HG03457 (cell line): ENCODE data around the gene NCKAP1.
"Not testable (repeated sequence)": the region's sequence is repeated elsewhere in the genome, so short reads cannot be mapped to it uniquely, and the experiment has no call there.

Experiments
- ATAC-seq: cut with Tn5 transposase; IDR thresholded peaks from one replicate; pipeline ENCODE4 v1.9.1; 2021; ENCODE audit warnings: moderate number of reproducible peaks; ENCODE audit not compliant: unreplicated experiment

NCKAP1 gene

DNA sequence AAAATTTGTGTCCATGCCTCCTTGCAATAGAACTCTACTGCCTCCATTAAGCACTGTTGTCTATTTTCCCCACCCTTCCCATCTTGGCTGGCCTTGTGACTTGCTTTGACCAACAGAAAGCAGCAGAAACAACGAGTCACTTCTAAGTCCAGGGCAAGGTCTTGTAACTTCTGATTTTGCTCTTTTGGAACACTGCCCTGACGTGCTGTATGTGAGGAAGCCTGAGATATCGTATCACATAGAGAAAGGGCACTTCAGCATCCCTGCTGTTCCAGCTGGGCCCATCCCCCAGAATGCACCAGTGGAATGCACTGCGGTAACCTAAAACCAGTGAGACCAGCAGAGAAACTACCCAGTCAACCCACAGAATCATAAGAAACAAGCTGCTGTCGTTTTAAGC lies 28.1 kb downstream of the NCKAP1 start:
- no peak for ATAC-seq

DNA sequence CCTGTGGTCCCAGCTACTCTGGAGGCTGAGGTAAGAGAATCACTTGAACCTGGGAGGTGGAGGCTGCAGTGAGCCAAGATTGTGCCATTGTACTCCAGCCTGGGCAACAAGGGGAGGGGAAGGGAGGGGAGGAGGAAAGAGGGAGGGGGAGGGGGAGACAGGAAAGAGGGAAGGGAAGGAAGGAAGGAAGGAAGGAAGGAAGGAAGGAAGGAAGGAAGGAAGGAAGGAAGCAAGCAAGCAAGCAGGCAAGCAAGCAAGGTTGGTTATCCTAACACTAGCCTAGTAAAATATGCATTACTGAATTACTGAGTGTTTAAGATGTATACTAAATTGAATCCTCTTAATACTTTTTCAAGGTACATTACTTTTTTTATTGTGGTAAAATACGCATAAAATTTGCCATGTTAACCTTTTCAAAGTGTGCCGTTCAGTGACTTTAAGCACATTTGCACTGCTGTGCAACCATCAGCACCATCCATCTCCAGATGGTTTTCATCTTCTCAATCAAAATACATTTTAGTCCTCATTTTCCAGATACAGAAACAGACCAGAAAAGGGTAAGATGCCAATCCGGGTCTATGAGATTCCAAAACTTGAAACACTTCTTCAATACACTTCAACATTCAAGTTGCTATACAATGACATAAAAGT lies 28.9 kb downstream of the NCKAP1 start:
- no peak for ATAC-seq

DNA sequence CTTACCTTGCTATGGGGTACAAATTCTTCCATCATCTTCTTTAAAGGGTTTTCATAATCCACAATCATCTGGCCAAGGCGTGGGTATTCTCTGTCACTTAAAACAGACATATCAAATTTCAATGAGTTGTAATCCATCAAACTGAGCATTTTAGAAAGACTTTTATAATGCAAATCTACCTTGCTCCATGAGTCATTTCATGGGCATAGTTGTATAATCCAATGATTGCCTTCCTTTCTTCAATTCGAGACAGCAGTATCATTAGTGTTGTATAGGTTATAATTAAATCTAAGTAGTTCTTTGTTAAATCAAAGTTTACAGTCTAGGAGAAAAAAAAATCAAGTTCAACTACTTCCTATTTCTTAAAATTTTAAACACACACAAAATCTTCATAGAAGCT lies 36.3 kb downstream of the NCKAP1 start:
- ATAC-seq = no peak

DNA sequence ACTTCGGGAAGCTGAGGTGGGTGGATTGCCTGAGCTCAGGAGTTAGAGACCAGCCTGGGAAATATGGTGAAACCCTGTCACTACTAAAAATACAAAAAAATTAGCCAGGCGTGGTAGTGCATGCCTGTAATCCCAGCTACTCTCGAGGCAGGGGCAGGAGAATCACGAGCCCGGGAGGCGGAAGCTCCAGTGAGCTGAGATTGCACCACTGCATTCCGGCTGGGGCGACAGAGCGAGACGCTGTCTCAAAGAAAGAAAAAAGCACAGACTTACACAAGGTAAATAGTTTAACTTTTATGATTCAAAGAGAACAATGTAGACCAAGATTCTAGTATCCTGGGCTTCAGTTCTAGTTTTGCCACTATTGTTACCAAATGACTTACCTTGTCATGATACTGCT lies 37.4 kb downstream of the NCKAP1 start:
- no peak for ATAC-seq

DNA sequence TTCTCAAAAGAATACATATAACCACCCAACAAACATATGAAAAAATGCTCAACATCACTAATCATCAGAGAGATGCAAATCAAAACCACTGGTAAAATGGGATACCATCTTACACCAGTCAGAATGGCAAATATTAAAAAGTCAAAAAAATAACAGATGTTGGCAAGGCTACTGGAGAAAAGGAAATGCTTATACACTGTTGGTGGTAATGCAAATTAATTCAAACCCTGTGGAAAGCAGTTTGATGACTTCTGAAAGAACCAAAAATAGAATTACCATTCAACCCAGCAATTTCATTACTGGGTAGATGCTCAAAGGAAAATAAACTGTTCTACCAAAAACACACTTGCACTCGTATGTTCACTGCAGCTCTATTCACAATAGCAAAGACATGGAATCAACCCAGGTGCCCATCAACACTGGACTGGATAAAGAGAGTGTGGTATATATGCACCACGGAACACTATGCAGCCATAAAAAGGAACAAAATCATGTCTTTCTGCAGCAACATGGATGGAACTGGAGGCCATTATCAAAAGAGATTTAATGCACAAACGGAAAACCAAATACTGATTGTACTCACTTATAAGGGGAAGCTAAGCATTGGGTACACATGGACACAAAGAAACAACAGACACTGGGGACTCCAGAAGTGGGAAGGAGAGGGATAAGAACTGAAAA lies 38.8 kb downstream of the NCKAP1 start:
- no peak for ATAC-seq

DNA sequence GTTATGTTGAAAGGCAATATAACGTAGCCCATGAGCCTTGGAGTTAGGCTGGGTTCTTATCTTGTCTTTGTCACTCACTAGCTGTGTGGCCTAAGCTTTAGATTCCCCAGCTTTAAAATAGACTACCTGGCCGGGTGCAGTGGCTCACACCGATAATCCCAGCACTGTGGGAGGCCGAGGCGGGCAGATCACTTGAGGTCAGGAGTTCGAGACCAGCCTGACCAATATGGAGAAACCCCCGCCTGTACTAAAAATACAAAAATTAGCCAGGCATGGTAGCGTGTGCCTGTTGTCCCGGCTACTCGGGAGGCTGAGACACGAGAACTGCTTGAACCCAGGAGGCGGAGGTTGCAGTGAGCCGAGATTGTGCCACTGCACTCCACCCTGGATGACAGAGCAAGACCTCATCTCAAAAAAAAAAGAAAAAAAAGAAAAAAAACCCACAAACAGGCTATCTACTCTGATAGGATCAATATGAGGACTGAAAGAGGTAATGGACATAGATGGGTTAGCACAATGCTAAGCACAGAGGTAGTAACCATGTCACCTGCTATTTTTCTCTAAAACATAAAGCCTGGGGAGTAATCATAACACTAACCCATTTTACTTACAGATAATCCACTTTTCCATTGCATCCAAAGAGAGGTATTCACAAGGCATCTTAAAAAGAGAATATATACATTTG lies 43.9 kb downstream of the NCKAP1 start:
- ATAC-seq = no peak

DNA sequence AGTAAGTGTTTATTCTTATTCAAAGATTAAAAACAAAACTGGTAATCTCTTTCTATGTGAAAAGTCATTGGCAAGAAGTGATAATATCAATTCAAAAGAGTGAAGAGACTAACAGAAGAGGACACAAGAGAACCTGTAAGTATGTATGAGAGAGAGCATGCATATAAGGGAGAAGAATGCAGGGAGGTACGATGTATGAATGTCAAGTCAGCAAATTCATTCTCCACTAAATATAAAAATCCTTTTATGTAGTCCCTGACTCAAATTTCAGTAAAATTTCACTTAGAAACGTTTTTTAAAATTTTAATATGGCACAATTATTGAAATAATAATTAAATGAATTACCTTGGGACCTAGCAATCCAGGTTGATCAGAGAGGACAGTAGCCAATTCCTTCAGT lies 55.3 kb downstream of the NCKAP1 start:
- no peak for ATAC-seq

DNA sequence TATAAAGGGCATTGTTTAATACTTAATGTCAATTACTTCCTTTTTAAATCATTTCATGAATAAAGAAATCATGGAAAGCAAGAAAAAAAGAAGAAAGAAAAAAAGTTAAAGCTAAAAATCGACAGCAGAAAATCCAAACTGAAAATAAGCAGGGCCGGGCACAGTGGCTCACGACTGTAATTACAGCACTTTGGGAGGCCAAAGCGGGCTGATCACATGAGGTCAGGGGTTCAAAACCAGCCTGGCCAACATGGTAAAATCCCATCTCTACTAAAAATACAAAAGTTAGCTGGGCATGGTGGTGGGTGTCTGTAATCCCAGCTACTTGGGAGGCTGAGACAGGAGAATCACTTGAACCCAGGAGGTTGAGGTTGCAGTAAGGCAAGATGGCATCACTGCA lies 56.8 kb downstream of the NCKAP1 start:
- ATAC-seq = not testable (repeated sequence)

DNA sequence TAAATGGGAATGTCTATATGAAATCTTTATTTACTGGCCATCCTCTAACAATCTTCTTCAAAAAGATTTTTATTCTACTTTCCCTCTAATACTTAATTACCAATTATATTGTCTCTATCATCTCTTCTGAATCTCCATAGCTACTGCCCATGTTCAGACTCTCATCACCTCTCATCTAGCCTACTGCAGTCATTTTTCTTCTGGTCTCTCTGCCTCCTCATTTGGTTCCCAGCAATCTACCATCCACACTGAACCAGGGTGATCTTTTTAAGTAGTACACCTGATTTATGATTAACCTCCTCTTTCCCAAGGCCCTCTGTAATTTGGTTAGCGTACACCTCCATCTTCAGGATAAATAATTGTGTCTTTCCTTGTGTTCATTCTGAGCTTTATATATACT lies 57.6 kb downstream of the NCKAP1 start:
- no peak for ATAC-seq

DNA sequence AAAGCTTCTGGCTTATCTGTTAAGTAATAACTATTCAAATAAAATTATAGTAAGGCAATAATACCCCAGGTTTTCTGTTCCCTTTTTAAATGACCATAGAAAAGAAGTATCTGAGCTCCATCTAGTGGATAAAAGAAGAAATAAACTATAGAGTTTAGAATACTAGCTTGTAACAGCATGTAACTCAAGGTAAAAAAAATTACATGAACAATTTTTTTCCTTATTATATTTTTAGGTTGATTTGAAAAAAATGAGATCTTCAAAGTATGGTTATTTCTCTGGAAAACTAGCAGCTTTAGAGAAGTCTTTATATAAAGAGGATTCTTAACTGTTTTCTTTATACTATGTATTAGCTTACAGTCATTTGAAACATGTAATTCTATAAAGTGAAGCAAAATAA lies 58.1 kb downstream of the NCKAP1 start:
- ATAC-seq = peak; percentile 53

DNA sequence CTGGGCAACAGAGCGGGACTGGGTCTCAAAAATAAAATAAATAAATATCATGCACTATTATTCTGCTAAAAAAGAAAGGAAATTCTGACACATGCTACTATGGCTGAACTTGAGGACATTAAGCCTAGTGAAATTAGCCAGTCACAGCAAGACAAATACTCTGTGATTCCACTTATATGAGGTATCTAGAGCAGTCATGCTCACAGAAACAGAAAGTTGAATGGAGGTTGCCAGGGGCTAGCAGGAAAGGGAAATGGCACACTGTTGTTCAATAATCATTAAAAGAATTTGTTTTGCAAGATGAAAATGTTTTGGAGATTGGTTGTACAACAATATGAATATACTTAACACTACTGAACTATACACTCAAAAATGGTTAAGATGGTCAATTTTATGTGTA lies 60.8 kb downstream of the NCKAP1 start:
- peak; percentile 64 for ATAC-seq

DNA sequence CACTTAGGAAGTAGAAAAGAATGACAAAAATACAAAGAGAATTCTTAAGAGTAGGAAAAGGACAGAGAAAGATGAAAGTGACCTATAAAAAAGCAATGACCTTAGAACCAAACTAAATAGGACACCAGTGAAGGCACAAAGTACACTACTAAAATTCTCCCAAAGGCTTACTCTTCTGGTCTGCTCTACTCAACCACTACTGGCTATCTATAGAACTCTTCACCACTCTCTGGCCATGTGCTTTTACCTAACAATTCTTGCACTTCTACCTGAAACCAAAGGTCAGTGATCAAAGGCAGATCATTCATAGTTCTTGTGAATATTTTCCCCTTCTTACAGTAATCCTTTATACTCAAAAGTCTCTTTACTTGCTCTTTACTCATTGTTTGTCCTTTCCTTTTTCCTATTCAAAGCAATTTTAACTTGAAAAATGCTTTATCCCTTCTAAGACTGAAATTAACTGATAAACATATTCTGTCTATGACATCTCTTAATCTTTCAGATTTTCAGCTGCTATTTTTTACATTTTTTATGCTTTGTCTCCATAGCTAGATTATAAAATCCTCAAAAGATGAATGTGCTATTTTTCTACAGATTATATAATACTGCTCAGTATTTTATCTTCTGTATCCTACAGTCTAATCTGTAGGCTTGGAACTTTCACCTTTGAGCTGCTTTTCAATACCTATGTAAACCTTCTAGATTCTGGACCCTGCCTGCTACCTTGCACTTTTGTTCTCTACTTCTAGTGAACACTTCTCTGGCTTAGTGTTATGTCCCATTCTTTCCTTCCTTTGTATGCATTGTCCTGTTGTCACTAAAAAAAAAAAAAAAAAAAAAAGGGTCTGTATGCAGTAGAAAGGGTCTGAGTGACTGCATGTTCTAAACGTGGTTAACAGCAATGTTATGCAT lies 64.6 kb downstream of the NCKAP1 start:
- no peak for ATAC-seq

DNA sequence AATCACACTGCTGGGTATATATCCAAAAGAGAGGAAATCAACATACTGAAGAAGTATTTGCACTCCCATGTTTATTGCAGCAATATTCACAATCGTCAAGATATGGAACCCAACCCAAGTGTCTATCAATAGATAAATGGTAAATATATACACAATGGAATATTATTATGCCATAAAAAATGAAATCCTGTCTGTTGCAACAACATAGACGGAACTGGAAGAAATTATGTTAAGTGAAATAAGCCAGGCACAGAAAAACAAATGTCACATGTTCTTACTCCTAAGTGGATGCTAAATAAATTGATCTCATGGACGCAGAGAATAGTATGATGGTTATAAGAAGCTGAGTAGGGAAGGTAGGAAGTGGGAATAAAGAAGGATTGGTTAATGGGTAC lies 65.7 kb downstream of the NCKAP1 start:
- no peak for ATAC-seq

DNA sequence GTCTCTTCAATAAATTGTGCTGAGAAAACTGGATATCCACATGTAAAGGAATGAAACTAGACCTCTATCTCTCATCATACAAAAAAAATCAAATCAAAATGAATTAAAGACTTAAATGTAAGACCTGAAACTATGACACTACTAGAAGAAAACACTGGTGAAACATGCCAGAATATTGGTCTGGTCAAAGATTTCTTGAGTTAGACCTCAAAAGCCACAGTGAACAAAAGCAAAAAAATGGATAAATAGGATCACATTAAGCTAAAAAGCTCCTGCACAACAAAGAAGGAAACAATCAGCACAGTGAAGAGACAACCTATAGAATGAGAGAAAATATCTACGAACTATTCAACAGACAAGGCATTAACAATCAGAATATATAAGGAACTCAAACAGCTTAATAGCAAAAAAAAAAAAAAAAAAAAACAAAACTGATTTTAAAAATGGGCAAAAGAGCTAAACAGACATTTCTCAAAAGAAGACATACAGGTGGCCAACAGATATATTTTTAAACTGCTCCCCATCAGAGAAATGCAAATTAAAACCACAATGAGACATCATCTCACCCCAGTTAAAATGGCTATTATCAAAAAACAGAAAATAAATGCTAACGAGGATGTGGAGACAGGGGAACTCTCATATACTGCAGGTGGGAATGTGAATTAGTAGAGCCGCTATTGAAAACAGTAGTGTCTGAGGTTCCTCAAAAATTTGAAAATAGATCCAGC lies 66.3 kb downstream of the NCKAP1 start:
- ATAC-seq = no peak

DNA sequence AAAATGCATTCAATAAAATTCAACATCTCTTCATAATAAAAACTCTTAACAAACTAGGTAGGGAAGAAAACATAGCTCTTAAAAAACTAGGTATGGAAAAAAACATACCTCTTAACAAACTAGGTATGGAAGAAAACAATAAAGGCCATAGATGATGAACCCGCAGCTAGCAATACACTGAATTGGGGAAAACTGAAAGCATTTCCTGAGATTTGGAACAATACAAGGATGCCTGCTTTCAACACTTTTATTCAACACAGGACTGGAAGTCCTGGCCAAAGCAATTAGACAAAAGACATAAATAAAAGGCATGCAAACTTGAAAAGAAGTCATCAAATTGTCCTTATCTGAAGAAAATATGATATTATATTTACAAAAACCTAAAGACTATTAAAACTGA lies 67.8 kb downstream of the NCKAP1 start:
- no peak for ATAC-seq

DNA sequence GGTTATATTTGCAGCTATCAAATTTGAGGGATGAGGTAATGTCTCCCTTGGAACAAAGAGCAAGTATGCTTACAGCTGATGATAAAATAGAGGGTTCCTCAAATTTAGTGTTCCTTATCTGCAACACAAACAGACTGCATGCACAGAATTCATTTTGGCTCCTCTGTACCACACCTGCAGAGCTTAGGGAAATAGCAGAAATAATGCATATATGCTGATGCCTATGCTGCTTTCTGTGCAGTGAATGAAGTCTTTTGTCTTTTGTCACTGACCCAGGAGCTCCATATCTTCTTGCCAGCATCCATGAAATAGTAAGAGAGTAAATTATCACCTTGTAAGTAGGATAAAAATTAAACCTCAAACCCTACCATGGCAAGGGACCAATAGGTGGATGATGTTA lies 69.8 kb downstream of the NCKAP1 start:
- ATAC-seq = no peak

DNA sequence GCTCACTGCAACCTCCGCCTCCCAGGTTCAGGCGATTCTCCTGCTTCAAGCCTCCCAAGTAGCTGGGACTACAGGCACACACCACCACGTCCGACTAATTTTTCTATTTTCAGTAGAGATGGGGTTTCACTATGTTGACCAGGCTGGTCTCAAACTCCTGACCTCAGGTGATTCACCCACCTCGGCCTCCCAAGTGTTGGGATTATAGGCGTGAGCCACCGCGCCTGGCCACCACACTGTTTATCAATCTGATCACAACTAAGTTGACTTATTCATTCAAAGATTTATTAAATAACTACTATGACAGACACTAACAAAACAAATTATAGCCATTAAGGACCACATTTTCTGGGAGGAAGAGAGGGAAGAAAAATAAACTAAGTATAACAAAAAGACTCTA lies 71.9 kb downstream of the NCKAP1 start:
- not testable (repeated sequence) for ATAC-seq

DNA sequence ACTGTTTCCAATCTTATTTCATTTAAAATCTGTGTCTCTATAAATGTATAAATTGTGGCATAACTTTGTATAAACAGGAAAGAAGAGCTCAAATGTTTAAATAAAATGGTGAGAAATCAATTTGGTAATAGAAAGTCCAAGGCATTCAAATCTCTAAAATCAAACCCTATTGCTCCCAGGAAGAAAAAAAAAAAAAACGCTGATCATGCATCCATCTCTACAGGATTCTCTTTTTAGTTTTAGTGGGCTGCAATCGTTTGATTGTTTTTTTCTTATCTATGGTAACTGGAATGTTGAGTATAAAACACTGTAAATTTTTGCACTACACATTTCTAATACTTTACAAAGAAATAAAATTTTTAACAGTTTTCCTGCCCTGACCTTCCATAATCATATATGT lies 75.6 kb downstream of the NCKAP1 start:
- no peak for ATAC-seq

DNA sequence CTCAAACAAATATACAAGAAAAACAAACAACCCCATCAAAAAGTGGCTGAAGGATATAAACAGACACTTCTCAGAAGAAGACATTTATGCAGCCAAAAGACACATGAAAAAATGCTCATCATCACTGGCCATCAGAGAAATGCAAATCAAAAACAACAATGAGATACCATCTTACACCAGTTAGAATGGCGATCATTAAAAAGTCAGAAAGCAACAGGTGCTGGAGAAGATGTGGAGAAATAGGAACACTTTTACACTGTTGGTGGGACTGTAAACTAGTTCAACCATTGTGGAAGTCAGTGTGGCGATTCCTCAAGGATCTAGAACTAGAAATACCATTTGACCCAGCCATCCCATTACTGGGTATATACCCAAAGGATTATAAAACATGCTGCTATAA lies 77.4 kb downstream of the NCKAP1 start:
- not testable (repeated sequence) for ATAC-seq

DNA sequence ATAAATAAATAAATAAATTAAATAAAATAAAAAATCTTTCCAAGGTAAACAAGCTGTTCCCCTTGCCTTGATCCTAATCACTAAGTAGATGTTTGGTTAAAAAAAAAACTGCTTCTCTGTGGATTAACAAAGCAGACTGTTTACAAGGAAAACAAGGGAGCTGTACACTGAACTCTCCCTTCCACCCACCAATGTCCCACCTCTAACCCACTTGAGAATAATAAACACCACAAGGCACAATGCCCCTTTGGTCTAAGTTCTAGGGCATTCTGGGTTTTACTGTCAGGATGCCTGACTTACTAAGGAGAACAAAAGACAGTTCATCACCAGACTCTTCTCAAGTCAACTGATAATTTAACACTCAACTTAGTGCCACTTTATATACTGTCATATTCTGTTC lies 83.5 kb downstream of the NCKAP1 start:
- ATAC-seq = no peak
